Measurements from ENCODE around the gene SHD. TPM values are rescaled to one million over a fixed set of nuclear protein-coding genes. Genes with fewer than 3 reads are reported as not detected.
"Not testable (repeated sequence)": the region's sequence is repeated elsewhere in the genome, so short reads cannot be mapped to it uniquely, and the experiment has no call there.

Gene SHD
- total RNA-seq, 2 experiments from 2014 or later, result not detected

GRCh38 chr19:4327252-4327876 is 48.3 kb downstream of the SHD start:
- Mint-ChIP-seq H3K4me1 (peaks cover 28% of the 10 kb centered on the region), H3K9me3 (no peaks in the 10 kb centered on the region), H3K27ac (peak overlapping the region; percentile 62), H3K4me3 (peak overlapping the region; percentile 74), H3K27me3 (peaks cover 9% of the 10 kb centered on the region), H3K36me3 (ENCODE audit: low read depth) (no peaks in the 10 kb centered on the region)
- ChIA-PET CTCF (interaction anchor here (0.5 to 1.2 kb wide), 7 partner anchors 15 to 224 kb away, joined by 3 to 7 read pairs (median 4); partner anchors contain the start of genes MPND and SH3GL1), POLR2A (interaction anchor here (1.9 kb wide), 1 partner anchor 15 kb away, joined by 15 read pairs; the partner anchor contains the start of gene MPND)
- DNase-seq, result peak; percentile 80

DNA sequence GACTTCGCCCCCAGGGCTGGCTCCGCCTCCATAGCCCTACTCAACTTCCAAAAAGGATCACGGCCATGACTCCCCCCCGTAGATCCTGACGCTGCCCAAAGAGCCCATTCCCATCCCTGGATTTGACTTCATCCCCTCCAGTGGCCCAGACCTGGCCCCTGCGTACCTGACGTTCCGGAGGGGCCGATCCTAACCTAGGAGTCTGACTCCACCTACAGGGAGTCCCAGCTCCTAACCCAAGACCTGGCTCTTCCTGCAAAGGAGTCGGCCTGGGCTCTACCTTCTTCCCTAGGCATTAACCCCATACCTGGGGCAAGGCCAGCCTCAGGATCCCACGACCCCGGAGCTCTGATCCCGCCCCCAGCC is 48.8 kb downstream of the SHD start:
- no peaks in the 10 kb centered on the region for H3K9me3 Mint-ChIP-seq
- peaks cover 9% of the 10 kb centered on the region for H3K27me3 Mint-ChIP-seq
- peak overlapping the region; percentile 62 for H3K27ac Mint-ChIP-seq
- ChIA-PET CTCF (interaction anchor here (0.5 to 1.2 kb wide), 9 partner anchors 15 to 224 kb away, joined by 3 to 7 read pairs (median 4); partner anchors contain the start of genes MPND and SH3GL1), POLR2A (interaction anchor here (0.7 to 1.9 kb wide), 3 partner anchors 10 to 24 kb away, joined by 3 to 15 read pairs (median 3); partner anchors contain the start of genes MPND and STAP2)
- peaks cover 28% of the 10 kb centered on the region for H3K4me1 Mint-ChIP-seq
- no peak for DNase-seq
- H3K36me3 Mint-ChIP-seq (ENCODE audit: low read depth), result no peaks in the 10 kb centered on the region
- H3K4me3 Mint-ChIP-seq, result peak overlapping the region; percentile 74

- Mint-ChIP-seq H3K4me1 (peaks cover 28% of the 10 kb centered on the region), H3K27ac (peak overlapping the region; percentile 71), H3K9me3 (no peaks in the 10 kb centered on the region), H3K36me3 (ENCODE audit: low read depth) (no peaks in the 10 kb centered on the region), H3K4me3 (peak overlapping the region; percentile 74), H3K27me3 (peaks cover 9% of the 10 kb centered on the region)
- ChIA-PET POLR2A (interaction anchor here (0.7 to 1.9 kb wide), 3 partner anchors 10 to 24 kb away, joined by 3 to 15 read pairs (median 3); partner anchors contain the start of genes MPND and STAP2), CTCF (interaction anchor here (0.5 to 1.2 kb wide), 8 partner anchors 14 to 143 kb away, joined by 3 to 7 read pairs (median 4); partner anchors contain the start of genes MPND and SH3GL1)
- peak; percentile 95 for DNase-seq
Measured at GRCh38 chr19:4328243-4328990, 49.4 kb downstream of the SHD start.

GRCh38 chr19:4328991-4329681 is 50.1 kb downstream of the SHD start:
- H3K27me3 Mint-ChIP-seq; H3K36me3 Mint-ChIP-seq (ENCODE audit: low read depth); H3K9me3 Mint-ChIP-seq: not testable (repeated sequence)
- ChIA-PET CTCF (interaction anchor here (1.2 kb wide), 1 partner anchor 13 kb away, joined by 7 read pairs; no protein-coding TSS in a partner anchor), POLR2A (interaction anchor here (1.3 to 1.9 kb wide), 2 partner anchors 9 to 14 kb away, joined by 3 to 15 read pairs; partner anchors contain the start of gene MPND)
- Mint-ChIP-seq H3K4me1 (peaks cover 28% of the 10 kb centered on the region), H3K4me3 (peak overlapping the region; percentile 74), H3K27ac (peak overlapping the region; percentile 71)
- DNase-seq, result peak; percentile 34

DNA sequence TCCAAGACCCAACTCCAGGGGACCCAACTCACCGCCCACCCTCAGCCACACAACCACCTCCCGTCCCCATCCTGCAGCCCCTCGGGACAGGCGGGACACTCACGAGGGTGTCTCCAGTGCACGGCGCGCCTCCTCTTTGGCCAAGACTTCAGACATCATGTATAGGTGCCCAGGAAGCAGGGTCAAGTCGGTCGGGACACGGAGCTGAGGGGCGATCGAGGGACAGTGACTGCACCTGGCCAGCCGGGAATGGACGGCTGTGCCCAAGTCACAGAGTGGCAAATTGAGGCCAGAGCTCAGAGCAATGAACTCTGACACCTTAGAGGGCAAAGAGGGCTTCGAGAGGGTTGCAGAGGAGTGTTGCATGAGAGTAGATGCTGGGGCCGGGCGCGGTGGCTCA is 50.8 kb downstream of the SHD start:
- H3K4me3 Mint-ChIP-seq, result peak overlapping the region; percentile 27

DNA sequence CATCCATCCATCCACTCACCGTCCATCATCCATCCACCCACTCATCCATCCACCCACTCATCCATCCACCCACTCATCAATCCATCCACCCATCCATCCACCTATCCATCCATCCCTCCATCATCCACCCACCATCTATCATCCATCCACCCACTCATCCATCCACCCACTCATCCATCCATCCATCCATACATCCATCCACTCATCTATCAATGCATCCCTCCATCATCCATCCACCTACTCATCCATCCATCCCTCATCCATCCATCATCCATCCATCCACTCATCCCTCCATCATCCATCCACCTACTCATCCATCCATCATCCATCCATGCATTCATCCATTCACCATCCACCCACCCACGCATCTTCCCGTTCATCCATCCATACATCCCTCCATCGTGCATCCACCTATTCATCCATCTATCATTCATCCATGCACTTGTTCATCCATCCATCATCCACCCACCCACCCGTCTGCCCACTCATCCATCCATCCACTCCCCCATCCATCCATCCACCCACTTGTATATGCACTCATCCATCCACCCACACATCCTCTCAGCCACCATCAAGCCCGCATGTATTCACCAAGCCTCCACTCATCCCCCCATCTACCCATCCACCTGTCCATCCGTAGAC is 56.0 kb downstream of the SHD start:
- no peak overlapping the region for H3K27ac Mint-ChIP-seq
- ChIA-PET POLR2A (no interaction called here), CTCF (no interaction called here)
- no peak overlapping the region for H3K4me3 Mint-ChIP-seq
- peaks cover 2% of the 10 kb centered on the region for H3K9me3 Mint-ChIP-seq
- no peaks in the 10 kb centered on the region for H3K27me3 Mint-ChIP-seq
- peaks cover 8% of the 10 kb centered on the region for H3K36me3 Mint-ChIP-seq (ENCODE audit: low read depth)
- DNase-seq, result no peak
- H3K4me1 Mint-ChIP-seq, result peaks cover 18% of the 10 kb centered on the region

More for the DNA sequence above, 50.8 kb downstream of the SHD start:
- Mint-ChIP-seq H3K9me3 (no peaks in the 10 kb centered on the region), H3K4me1 (peaks cover 28% of the 10 kb centered on the region), H3K27me3 (peaks cover 9% of the 10 kb centered on the region), H3K36me3 (ENCODE audit: low read depth) (peaks cover 5% of the 10 kb centered on the region), H3K27ac (no peak overlapping the region)
- no peak for DNase-seq
- ChIA-PET CTCF (no interaction called here), POLR2A (interaction anchor here (1.3 kb wide), 1 partner anchor 8 kb away, joined by 3 read pairs; no protein-coding TSS in a partner anchor)

DNA sequence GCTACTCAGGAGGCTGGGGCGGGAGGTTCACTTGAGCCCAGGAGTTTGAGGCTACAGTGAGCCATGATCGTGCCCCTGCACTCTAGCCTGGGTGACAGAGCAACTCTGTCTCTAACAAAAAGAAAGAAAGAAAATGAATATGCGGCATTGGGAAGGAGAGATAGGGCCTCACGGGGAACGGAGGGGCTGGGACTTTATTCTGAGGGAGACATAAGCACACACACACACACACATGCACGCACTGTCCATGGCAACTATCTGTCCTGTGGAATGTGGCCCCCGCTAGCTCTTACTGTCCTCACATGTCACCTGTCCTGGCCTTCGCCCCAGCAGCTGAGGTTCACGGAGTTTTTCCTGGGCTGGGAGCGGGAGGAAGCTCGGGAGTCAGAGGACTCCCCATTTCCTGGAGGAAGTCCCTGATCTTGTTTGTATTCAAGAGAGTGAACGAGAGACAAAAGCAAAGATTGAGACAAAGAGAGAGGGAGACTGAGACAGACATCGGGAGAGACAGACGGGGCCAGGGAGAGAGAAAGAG is 58.9 kb downstream of the SHD start:
- Mint-ChIP-seq H3K36me3 (ENCODE audit: low read depth) (peaks cover 8% of the 10 kb centered on the region), H3K27me3 (no peaks in the 10 kb centered on the region), H3K4me1 (peaks cover 26% of the 10 kb centered on the region), H3K4me3 (peak overlapping the region; percentile 79), H3K9me3 (peaks cover 2% of the 10 kb centered on the region), H3K27ac (peak overlapping the region; percentile 72)
- ChIA-PET CTCF (interaction anchor here (0.6 to 1.4 kb wide), 4 partner anchors 14 to 1387 kb away, joined by 3 to 9 read pairs (median 5); partner anchors contain the start of gene SH3GL1), POLR2A (interaction anchor here (0.6 to 2.0 kb wide), 8 partner anchors 8 to 64 kb away, joined by 3 to 4 read pairs (median 3); partner anchors contain the start of genes CHAF1A and FSD1)
- DNase-seq, result no peak

- Mint-ChIP-seq H3K27me3 (no peaks in the 10 kb centered on the region), H3K4me3 (peak within 1 kb of the TSS; percentile 79), H3K9me3 (peaks cover 2% of the 10 kb centered on the region), H3K4me1 (peaks cover 29% of the 10 kb centered on the region), H3K36me3 (ENCODE audit: low read depth) (peaks cover 8% of the 10 kb centered on the region), H3K27ac (peak within 1 kb of the TSS; percentile 72)
- CTCF ChIA-PET, result interaction anchor here (0.9 to 1.4 kb wide), 4 partner anchors 14 to 72 kb away, joined by 3 to 9 read pairs (median 5); partner anchors contain the start of gene SH3GL1
- DNase-seq, result peak; percentile 37
- POLR2A ChIA-PET, result interaction anchor here (0.7 to 2.0 kb wide), 9 partner anchors 9 to 229 kb away, joined by 3 to 4 read pairs (median 3); partner anchors contain the start of genes CHAF1A and YJU2
Measured at GRCh38 chr19:4338441-4339355, 59.6 kb downstream of the SHD start, which contains the start of gene STAP2. Gene STAP2 (minus strand): TSS chr19:4338827. CDS start chr19:4338753, 74 bp downstream.

Other genes with a start within 250 kb of the SHD start
- gene ZBTB7A, start 212.4 kb upstream of the SHD start, total RNA-seq, result 10 to 100 TPM; 53.1 to 53.5 TPM
- 100 to 1,000 TPM; 186 to 202 TPM for gene MAP2K2, start 155.1 kb upstream of the SHD start, total RNA-seq
- gene CREB3L3, start 125.6 kb upstream of the SHD start, total RNA-seq, result under 1 TPM; 0.15 to 0.38 TPM
- 10 to 100 TPM; 37.0 to 37.7 TPM for gene SIRT6, start 96.7 kb upstream of the SHD start, total RNA-seq
- 1 to 10 TPM; 1.3 TPM for gene ANKRD24, start 96.6 kb upstream of the SHD start, total RNA-seq
- 1 to 10 TPM; 4.0 TPM for gene EBI3, start 49.7 kb upstream of the SHD start, total RNA-seq
- 10 to 100 TPM; 21.7 to 25.3 TPM for gene YJU2, start 32.2 kb upstream of the SHD start, total RNA-seq
- gene TMIGD2, start 23.1 kb downstream of the SHD start, total RNA-seq, result 1 to 10 TPM; 2.6 to 4.0 TPM
- 1 to 10 TPM; 3.2 to 3.4 TPM for gene FSD1, start 25.3 kb downstream of the SHD start, total RNA-seq
- 1 to 10 TPM; 8.3 to 8.6 TPM for gene STAP2, start 59.6 kb downstream of the SHD start, total RNA-seq
- gene MPND, start 64.3 kb downstream of the SHD start, total RNA-seq, result 10 to 100 TPM; 19.1 to 20.4 TPM
- 10 to 100 TPM; 62.1 to 64.0 TPM for gene SH3GL1, start 121.3 kb downstream of the SHD start, total RNA-seq
- gene CHAF1A, start 123.4 kb downstream of the SHD start, total RNA-seq, result 10 to 100 TPM; 71.7 to 82.5 TPM
- gene UBXN6, start 178.5 kb downstream of the SHD start, total RNA-seq, result 10 to 100 TPM; 49.6 to 50.1 TPM
- 10 to 100 TPM; 47.1 to 50.6 TPM for gene HDGFL2, start 193.0 kb downstream of the SHD start, total RNA-seq
- not detected for gene PLIN4, start 239.2 kb downstream of the SHD start, total RNA-seq